ENCODE data around the gene IL22. TPM values are rescaled to one million over a fixed set of nuclear protein-coding genes. Genes with fewer than 3 reads are reported as not detected.

IL22 gene
- total RNA-seq, 4 donors from 2014 or later, result not detected

- Histone ChIP-seq H3K4me1 (no peaks in the 10 kb centered on the region), H3K27me3 (no peaks in the 10 kb centered on the region), H3K36me3 (no peaks in the 10 kb centered on the region), H3K4me3 (no peak overlapping the region), H3K9me3 (no peaks in the 10 kb centered on the region), H3K27ac (no peak overlapping the region)
- TF ChIP-seq CTCF (IDR thresholded peaks at IDR 0.05), result no peak
- intact Hi-C loops (cut with DNase I; ENCODE audit: low total_unique reads), result no loop called here
- in situ Hi-C loops (cut with MboI; ENCODE audit: low pct_ligation_motif_present in 1 of 4, low pct_unique_long_range_greater_than_20kb in 1 of 4, low sequenced_read_pairs in 3 of 4), result no loop called here
- 57 to 72% methylated on average over 3 of the region's 3 CpGs for whole genome bisulfite sequencing, 2 donors (ENCODE audit: low coverage in 1 of 2)
- no peak for DNase-seq
Measured at GRCh38 chr12:68259318-68259940, 6.0 kb upstream of the IL22 start.

GRCh38 chr12:68252077-68252476 lies 1.3 kb downstream of the IL22 start:
- in situ Hi-C loops (cut with MboI; ENCODE audit: low pct_ligation_motif_present in 1 of 4, low pct_unique_long_range_greater_than_20kb in 1 of 4, low sequenced_read_pairs in 3 of 4), result no loop called here
- no peak overlapping the region for H3K4me3 ChIP-seq

DNA sequence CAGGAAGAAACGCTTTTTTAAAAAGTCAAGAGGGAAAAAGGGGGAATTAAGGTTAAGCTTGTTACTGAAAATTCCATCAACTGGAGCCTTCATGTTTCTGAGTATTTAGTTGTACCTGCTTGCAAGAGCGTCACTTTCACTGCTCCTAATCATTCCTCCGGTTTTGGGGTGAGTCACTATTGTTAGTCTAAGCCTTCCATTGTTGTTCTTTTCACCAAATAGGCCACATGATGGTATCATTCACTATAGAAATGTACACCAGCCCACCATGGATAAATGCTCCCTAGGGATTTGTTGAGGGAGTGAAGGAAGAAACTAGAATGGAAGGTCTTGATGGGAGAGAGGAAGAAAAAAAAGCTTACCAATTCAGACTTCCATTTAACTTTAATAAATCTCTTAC lies 3.0 kb downstream of the IL22 start:
- in situ Hi-C loops (cut with MboI; ENCODE audit: low pct_ligation_motif_present in 1 of 4, low pct_unique_long_range_greater_than_20kb in 1 of 4, low sequenced_read_pairs in 3 of 4), result no loop called here

More at GRCh38 chr12:68252077-68252476, 1.3 kb downstream of the IL22 start:
- H3K36me3 ChIP-seq, result no peaks in the 10 kb centered on the region
- no peak for DNase-seq
- TF ChIP-seq POLR2A (IDR thresholded peaks at IDR 0.05), result no peak
- no peak for TF ChIP-seq POLR2AphosphoS5 (IDR thresholded peaks at IDR 0.05)
- no peak for TF ChIP-seq EP300 (IDR thresholded peaks at IDR 0.05; ENCODE audit: low read depth)
- TF ChIP-seq CTCF (IDR thresholded peaks at IDR 0.05), result no peak
- no peaks in the 10 kb centered on the region for H3K9me3 ChIP-seq
- no peaks in the 10 kb centered on the region for H3K27me3 ChIP-seq
- H3K27ac ChIP-seq, result no peak overlapping the region
- intact Hi-C loops (cut with DNase I; ENCODE audit: low total_unique reads), result no loop called here
- H3K4me1 ChIP-seq, result no peaks in the 10 kb centered on the region
- 91 to 94% methylated on average over 5 of the region's 5 CpGs for WGBS, 2 donors (ENCODE audit: low coverage in 1 of 2)

DNA sequence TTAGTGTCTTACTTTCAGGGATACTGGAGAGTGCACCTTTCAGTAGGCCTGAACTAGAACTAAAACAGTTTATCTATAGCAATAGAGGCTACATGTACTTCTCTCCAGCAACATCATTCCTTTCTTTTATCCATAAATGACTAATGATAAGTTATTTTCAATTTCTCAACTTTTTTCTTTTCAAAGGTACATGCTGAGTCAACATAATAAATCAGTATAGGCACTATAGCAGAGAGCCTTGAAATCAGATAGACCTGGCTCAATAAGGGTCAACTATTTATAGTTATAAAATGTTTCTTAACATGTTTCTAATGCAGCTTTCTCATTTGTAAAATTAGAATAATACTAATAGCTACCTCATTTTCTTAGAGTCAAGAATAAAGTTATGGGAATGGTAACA lies 5.6 kb downstream of the IL22 start:
- in situ Hi-C loops (cut with MboI; ENCODE audit: low pct_ligation_motif_present in 1 of 4, low pct_unique_long_range_greater_than_20kb in 1 of 4, low sequenced_read_pairs in 3 of 4), result no loop called here
- Histone ChIP-seq H3K9me3 (no peaks in the 10 kb centered on the region), H3K27ac (no peak overlapping the region), H3K4me3 (no peak overlapping the region), H3K36me3 (no peaks in the 10 kb centered on the region), H3K4me1 (peaks cover 0 to 6% (median 0%) of the 10 kb centered on the region in 4 donors), H3K27me3 (no peaks in the 10 kb centered on the region)
- DNase-seq, result no peak
- TF ChIP-seq EP300 (IDR thresholded peaks at IDR 0.05; ENCODE audit: low read depth) (no peak), CTCF (IDR thresholded peaks at IDR 0.05) (no peak), POLR2AphosphoS5 (IDR thresholded peaks at IDR 0.05) (no peak), POLR2A (IDR thresholded peaks at IDR 0.05) (no peak)
- intact Hi-C loops (cut with DNase I; ENCODE audit: low total_unique reads), result no loop called here

More for the DNA sequence above, 3.0 kb downstream of the IL22 start:
- TF ChIP-seq CTCF (IDR thresholded peaks at IDR 0.05) (no peak), EP300 (IDR thresholded peaks at IDR 0.05; ENCODE audit: low read depth) (no peak), POLR2A (IDR thresholded peaks at IDR 0.05) (no peak), POLR2AphosphoS5 (IDR thresholded peaks at IDR 0.05) (no peak)
- Histone ChIP-seq H3K36me3 (no peaks in the 10 kb centered on the region), H3K27ac (no peak overlapping the region), H3K4me3 (no peak overlapping the region), H3K27me3 (no peaks in the 10 kb centered on the region), H3K4me1 (peaks cover 0 to 6% (median 0%) of the 10 kb centered on the region in 4 donors), H3K9me3 (no peaks in the 10 kb centered on the region)
- 76 to 79% methylated on average over 3 of the region's 3 CpGs for WGBS, 2 donors (ENCODE audit: low coverage in 1 of 2)
- intact Hi-C loops (cut with DNase I; ENCODE audit: low total_unique reads), result no loop called here
- DNase-seq, result no peak

Measured in transverse colon (tissue), 4 donors.